HUDEP-2 (cell line): ENCODE measurements around the gene GLUL.
A peak's percentile ranks its signal among the peaks of the same experiment; 100 is the strongest.

Source experiments
- DNase-seq, 76 experiments: peaks; one replicate each; lab custom pipeline; 2025; ENCODE audit not compliant: unreplicated experiment in 76 of 76; lab: John Stamatoyannopoulos, UW

The GLUL gene

DNA sequence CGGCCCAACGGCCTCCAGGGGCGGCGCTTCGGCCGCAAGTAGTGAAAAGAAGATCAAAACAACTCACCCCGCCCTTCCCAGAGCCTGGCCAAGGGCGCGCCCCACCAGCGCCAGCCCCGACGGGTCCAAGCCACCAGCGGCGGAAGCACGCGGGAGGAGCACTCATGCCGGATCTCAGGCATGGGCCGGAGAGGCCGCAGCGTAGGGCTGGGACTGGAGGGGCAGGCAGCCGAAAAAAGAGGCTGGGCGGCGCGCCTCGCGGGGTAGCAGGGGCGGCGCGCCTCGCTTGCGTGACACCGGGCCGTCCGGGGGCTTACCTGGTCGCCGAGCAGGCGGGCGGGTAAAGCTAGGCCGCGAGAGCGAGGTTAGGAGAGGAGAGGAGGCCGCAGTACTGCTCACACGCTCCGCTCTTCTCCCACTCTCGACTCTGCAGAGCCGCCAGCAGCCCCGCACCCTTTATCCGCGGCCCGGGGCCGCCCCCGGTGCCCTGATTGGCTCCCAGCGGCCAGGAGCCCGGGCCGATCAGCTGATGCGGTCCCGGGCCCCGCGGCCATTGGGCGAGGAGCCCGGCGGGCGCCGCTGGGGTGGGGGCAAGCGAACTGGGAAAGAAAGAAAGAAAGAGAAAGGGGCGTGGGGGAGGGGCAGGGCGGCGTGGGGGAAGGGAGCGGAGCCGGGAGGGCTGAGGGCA lies at the start of gene GLUL:
Gene GLUL (minus strand): TSS at position 429 of the 688 bp plus-strand sequence. CDS start 3,053 bp downstream, outside the sequence.
- DNase-seq, result peak in 75 of 76 experiments; percentile 22 to 92 (median 85)

DNA sequence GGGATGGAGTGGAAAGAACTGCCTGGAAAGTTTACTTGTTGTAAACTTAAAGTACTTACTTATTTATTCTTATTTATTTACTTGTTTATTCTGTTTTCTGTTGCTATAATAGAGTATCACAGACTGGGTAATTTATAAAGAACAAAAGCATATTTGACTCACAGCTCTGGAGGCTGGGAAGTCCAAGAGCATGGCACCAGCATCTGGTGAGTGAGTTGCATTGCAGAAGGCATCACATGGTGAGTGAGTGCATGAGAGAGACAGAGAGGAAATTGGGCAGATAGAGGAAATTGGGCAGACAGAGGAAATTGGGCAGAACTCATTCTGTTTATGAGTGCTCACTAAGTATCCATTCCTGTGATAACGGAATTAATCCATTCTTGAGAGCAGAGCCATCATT lies 46.7 kb upstream of the GLUL start:
- no peak for DNase-seq

DNA sequence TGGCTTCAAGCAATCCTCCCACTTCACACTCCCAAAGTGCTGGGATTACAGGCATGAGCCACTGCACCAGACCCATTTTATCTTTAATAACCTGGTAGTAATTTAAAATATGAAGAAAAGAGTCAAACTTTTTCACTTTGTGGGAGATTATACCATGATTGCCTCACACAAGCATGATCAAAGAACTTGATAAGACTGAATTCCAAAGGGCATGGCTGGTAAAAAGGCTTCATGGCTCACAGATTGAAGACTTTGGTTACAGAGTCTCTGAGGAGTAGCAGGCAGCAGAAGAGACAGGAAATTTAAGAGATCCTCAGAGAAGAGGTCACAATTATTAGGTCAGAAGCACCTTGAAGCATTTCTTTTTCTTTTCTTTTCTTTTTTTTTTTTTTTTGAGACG lies 42.0 kb upstream of the GLUL start:
- DNase-seq, result no peak

DNA sequence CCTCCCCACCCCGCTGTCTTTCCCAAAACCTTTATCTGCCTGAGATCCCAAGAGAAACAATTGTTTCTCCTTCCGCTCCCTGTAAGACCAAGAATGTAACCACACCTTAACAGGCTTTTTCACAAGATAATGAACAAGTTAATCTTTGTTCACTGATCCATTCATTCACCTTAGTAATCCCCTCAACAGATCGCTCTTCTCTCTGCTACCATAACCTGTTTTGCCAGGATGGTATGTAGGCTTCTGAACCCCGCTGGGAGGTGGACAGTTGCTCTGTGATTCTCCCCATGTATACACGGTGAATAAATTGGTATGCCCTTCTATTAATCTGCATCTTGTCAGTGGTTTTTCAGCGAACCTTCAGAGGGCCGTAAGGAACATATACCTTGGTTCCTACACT lies 39.7 kb upstream of the GLUL start:
- no peak for DNase-seq

DNA sequence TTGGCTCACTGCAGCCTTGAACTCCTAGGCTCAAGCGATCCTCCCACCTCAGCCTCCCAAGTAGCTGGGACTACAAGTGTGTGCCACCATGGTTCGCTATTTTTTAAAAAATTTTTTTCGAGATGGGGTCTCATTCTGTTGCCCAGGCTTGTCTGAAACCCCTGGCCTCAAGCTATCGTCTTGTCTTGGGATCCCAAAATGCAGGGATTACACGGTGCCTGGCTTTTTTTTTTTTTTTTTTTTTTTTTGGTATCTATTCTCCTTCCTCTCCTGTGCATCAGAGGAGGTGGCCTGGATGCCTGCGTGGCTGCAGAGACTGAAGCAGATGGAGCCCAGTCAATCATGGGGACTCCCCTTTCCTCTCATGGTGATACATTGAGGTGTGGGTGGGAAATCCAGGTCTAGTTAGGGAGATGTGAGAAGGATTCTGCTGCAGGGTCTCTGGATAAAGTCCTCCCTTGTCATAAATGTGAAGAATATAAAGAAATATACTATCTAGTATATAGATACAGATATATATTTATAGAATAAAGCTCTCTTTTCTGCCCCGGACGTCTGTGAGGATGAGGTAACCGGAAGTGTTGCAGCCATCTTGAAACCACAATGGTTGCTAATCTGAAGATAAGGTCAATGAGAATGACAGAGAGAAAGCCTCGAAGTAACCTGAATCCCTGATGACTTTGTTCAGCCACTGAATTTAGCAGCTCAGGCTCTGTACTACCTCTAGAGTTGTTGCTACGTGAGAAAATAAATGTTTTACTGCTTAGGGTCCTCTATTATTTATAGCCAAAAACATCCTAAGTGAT lies 38.9 kb upstream of the GLUL start:
- peak in 15 of 76 experiments; percentile 1 to 48 (median 10) for DNase-seq

DNA sequence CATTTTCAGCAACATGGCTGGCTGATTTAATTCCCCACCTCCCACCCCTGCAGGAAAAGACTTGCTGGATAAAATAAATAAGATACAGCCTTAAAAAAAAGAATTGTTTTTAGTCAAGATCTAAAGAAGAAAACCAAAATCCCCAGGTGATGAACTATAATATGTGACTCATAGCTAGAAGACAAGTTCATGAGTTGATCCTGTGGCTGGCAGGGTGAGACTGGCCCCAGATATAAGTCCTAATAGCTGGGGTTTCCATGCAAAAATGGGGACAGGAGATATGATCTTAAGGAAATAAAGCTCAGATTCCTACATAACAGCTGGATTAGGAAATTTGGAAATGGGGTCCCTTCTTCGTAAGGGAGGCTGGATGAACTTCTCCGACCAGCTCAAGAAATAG lies 36.5 kb upstream of the GLUL start:
- no peak for DNase-seq

DNA sequence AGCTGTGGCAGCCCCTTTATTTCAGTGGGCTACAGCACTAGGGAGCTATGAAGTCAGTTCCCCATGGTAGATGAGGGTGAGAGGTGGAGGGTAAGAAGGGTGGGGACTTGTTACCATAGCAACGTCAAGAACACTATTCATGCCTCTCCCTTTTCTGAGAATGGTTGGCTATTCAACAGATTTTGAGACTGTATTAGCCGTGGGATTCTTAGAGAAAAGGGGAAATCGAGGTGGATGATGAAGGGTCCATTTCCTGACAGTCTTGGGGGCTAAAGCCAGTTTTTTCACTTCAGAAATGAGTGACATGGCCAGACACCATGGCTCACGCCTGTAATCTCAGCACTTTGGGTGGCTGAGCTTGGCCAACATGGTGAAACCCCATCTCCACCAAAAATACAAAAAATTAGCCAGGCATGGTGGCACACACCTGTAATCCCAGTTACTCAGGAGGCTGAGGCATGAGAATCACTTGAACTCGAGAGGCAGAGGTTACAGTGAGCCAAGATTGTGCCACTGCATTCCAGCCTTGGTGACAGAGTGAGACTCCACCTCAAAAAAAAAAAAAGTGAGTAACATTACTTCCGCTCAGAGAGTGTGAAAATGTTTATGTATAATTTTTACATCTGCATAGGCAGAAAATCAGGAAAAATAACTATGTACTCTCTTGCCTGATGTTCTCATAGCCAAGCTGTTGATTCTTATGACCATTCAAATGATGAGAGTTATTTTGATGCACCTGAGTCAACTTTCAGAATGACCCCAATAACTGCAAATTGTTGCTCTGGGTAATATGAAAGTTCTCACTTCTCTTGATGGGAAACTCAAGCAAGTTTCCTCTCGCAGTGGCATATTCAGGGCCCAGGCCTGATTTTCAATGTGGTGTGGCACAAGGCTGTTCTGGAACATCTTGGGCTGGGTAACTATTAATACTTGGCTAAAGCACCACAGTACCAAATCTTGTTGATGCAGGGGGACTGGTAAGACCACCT lies 35.1 kb upstream of the GLUL start:
- no peak for DNase-seq

DNA sequence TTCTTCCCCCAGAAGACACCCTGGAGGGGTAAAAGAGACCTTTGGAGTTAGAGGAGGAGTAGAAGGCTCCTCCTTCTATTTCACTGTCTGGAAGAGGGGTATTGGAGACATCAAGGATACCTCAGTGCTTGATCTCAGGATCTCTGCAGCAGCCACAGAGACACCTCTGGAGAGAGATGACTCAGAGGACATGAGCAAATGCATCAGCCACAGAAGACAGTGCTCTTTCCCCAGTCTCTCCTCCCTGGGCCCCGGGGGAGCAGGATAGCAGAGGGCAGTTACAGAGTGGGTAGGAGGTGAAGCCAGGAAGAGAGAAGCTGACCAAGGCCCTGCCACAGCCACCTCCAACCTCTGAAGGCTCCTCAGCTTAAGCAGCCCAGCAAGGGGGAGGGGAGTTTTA lies 24.2 kb upstream of the GLUL start:
- no peak for DNase-seq

DNA sequence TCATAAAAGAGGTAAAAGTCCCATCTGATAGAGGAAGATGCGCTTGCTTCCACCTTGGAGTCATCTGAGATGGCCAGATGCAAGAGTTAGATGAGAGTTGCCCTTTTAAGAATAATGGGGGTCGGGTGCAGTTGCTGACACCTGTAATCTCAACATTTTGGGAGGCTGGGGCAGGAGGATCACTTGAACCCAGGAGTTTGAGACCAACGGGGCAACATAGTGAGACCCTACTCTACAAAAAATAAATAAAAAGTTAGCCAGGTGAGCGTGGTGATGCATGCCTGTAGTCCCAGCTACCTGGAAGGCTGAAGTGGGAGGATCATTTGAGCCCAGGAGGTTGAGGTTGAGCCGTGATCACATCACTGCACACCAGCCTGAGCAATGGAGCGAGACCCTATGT lies 22.4 kb upstream of the GLUL start:
- DNase-seq, result no peak

DNA sequence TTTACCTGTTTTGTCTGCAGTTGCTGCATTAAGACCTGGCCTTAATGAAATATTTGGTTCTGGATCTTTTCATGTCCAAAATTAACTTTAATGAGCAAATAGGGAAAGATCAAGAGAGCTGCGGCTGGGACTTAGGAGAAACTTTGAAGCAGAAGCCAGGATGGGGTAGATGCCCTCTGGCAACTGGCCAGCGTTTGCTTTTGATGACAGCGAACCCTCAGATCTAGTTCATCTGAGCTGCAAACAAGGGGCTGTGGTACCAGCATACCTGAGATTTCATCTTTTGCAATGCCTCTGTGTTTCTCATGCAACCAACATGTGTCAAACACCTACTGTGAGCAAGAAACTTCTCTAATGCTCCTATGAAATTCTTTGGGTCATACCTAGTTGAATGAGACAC lies 21.9 kb upstream of the GLUL start:
- no peak for DNase-seq

DNA sequence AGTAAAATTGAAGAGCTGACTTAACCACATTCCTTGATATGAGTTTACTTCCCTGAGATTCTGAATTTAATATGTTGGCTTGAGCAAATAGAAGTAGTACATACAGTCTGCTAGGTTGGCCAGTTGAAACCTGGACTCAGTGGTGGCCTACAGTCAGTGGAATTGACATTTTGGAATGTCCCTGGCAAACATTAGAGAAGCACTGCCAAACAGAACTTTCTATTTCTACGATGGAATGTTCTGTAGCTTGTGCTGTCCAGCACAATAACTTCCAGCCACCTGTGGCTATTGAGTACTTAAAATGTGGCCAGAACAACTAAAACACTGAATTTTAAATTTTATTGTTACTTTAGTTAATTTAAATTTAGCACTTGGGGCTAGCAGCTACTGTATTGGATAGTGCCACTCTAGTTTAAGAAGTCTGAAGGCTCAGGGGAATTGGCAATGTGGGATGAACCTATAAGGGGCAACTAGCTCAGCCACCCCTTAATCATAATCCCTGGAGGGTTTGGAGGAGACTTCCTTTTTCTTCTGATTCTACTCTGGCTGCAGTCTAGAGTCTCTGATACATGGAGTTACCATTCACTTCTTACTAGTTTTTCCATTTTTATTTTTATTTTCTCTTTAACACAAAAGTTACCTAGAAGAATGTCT lies 19.2 kb upstream of the GLUL start:
- no peak for DNase-seq

DNA sequence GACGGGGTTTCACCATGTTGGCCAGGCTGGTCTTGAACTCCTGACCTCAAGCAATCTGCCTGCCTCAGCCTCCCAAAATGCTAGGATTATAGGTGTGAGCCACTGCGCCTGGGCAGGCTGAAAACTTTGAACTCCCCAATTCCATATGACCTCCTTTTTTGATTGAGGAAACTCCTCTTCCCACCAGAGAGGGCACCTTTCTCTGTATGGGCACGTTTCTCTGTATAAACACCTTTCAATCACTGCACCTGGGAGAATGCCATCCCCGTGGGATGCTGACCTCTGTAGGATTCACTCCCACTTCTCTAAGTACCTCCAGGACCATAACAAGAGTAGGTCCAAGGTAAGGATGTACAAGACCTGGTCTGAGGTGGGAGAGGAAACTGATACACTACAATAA lies 18.5 kb upstream of the GLUL start:
- DNase-seq, result no peak

DNA sequence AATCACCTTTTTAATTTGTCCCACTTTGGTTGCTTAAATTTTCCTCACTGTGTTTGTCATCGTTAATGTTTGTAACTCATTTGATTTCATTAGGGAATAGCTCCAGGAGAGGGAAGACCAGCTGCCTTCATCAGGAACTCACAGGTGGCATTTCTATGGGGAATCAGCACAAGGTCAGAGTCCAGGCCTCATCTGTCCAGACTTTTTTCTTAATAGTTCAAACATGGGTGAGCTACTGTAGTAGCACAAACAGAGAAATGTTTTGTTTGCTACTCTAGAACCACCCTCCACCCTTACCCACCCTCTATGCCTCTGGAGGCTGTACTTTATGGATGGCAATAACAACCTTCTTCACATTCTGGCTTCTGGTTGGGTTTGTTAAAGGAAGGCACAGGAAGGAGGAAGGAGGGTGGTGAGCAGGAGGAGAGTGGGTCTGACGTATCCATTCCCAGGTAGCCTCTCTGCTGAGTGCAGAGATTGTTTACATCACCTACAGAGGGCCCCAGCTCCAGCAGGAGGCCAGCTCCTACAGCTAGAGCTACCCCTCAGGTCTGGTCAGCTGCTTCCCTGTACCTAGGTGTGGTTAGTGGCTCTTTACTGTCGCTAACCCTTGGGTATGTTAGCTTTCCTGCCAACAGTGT lies 17.0 kb upstream of the GLUL start:
- DNase-seq, result no peak

DNA sequence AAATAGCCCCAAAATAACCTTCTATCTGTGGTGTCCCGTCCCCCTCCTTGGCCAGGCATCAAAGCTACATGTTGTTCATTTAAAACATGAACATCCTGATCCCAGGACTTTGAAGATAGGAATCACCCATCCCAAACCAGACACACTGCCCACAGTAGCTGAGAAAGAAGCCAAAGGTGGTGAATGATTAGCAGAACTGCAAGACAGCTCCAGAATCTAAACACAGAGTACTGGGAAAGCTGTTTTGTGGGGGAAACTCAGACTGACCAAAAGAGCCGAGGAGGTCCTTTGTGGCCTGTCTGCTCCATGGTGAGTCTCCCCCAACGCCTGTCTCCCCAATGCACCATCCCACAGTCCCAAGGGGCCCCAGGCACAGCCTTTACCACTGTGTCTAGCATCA lies 16.1 kb upstream of the GLUL start:
- no peak for DNase-seq

DNA sequence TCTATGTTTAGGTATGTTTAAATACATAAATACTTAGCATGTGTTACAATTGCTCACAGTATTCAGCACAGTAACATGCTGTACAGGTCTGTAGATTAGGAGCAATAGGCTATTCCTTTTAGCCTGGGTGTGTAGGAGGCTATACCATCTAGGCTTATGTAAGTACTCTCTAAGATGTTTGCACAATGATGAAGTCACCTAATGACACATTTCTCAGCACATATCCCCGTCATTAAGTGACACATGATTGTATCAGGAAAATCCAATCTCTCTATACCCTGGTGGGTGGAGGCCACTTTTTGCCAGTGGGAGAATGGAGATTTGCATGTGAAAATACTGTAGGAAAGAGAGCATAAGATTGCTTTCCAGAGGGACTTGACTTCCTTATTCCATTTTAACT lies 14.4 kb upstream of the GLUL start:
- no peak for DNase-seq

DNA sequence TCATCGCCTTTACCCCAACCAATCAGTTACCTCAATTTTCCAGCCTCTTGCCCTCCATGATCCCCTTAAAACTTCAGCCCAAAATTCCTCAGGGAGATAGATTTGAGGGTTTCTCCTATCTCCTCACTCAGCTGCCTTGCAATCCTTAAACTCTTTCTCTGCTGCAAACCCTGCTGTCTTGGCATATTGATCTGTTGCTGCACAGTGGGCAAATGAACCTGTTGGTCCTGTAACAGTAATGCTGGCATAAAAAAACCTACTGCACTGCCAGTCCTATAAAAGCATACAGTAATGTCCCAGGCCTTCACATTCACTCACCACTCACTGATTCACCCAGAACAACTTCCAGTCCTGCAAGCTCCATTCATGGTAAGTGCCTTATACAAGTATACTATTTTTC lies 14.0 kb upstream of the GLUL start:
- DNase-seq, result no peak

DNA sequence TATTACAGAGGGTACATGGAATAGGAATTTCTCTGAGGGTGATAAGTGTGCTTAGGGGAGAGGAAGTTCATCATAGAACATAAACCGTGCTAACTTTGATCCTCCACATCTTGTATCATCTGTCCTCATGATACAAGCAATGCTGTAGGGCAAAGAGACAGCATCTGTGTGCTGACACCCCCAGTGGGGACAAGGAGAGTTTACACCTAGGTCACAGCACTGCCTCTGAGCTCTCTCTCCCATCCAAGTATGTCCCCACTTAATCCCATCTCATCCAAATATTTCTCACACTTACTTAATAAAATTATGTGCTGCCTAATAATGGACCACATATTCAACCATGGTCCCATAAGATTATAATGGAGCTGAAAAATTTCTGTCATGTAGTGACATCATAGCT lies 13.2 kb upstream of the GLUL start:
- peak in 2 of 76 experiments; percentile 7 to 18 for DNase-seq

DNA sequence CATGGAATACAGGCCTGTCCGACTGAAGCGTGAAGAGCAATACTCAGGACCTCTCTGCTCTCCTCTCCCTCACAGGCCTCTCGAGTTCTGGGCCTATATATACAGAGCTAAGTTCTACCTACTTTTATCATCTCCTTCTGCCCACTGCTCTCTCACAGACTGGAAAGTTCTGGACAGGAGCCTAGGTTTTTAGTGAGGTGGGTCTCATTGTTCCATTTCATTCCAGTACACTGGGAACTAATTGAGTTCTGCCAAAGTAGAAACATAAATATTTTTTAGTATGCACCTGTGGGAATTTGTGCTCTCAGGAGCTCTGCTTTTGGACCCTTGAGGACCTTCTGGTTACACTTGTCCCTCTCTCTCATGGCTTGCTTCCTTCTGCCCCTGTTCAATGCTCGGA lies 9.0 kb upstream of the GLUL start, which contains the start of gene TEDDM1:
Gene TEDDM1 (minus strand): TSS at position 101 of the 400 bp plus-strand sequence. CDS start 182 bp downstream, outside the sequence.
- no peak for DNase-seq

DNA sequence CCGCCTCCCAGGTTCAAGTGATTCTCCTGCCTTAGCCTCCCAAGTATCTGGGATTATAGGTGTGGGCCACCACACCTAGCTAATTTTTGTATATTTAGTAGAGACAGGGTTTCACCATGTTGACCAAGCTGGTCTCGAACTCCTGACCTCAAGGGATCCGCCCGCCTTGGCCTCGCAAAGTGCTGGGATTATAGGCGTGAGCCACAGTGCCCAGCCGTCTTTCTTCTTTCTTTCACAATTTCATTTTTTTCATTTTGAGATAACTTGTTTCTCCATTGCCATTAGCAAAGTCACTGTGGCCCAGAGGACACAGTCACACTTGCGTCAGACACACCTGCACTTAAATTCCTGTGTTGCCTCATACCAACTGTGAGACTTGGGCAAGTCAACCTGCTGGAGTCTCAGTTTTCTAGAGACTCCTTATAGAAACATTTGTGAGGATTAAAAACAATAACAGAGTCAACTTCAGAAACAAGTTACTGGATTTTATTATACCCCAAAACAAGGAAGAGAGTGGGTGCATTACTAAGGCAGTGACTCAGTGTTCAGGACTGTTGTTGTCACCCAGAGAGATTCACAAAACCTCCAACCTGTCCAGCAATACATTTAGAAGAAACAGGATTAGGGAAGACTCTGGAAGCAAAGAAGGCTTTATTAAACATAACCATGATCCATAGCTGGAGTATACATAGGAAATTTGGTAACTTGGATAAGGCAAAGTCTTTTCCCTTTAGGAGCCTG lies 6.2 kb upstream of the GLUL start:
- no peak for DNase-seq
